ENCODE measurements around the gene IL36G.

GRCh38 chr2:113024764-113025163, 47.0 kb downstream of the IL36G start:
- TF ChIP-seq CTCF (IDR thresholded peaks at IDR 0.05; ENCODE audit: low read length) (no peak), EZH2 (optimal IDR thresholded peaks at IDR 0.05; ENCODE audit: low read depth, low read length) (no peak), EZH2phosphoT487 (IDR thresholded peaks at IDR 0.05; ENCODE audit: low read length) (no peak)
